ENCODE measurements around the gene DOCK10.

DNA sequence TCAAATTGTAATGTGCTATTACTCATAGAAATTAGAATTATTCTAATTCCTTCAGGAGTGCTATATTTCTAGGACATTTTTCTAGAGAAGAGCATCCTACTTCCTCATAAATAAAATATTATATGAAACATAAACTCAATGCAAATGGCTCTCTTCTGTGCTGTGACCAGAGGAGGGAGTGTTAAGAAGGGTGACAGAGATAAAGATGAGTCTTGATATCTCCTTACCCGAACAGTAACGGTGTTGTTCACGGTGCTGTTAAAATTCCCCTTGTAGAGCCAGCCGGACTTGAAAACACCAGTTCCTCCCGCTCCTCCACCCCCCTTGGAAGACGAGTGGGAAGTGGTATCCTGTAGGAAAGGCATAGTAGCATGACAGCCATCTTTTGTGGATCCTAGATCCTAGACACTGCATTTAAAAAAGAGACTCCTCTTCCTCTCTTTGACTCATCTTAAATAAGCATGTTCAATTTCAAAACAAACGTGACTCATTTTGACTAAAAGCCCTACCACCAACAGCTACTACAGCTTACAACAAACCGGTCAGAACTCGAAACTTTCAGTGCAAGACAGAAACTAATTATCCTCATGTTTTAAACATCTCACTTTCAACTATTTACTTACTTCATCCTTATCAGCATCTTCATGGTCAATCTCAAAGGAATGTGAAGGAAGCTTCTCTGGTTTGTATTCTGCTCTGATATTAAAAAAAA, 156.3 kb downstream of the DOCK10 start:
- TF ChIP-seq, protein P1, sequence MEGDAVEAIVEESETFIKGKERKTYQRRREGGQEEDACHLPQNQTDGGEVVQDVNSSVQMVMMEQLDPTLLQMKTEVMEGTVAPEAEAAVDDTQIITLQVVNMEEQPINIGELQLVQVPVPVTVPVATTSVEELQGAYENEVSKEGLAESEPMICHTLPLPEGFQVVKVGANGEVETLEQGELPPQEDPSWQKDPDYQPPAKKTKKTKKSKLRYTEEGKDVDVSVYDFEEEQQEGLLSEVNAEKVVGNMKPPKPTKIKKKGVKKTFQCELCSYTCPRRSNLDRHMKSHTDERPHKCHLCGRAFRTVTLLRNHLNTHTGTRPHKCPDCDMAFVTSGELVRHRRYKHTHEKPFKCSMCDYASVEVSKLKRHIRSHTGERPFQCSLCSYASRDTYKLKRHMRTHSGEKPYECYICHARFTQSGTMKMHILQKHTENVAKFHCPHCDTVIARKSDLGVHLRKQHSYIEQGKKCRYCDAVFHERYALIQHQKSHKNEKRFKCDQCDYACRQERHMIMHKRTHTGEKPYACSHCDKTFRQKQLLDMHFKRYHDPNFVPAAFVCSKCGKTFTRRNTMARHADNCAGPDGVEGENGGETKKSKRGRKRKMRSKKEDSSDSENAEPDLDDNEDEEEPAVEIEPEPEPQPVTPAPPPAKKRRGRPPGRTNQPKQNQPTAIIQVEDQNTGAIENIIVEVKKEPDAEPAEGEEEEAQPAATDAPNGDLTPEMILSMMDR (IDR thresholded peaks at IDR 0.05): 0 out of 2 replicates have a peak, but pooled peaks have one; percentile 10
- TF ChIP-seq POLR2AphosphoS5 (IDR thresholded peaks at IDR 0.05; ENCODE audit: low read depth, low read length): no peak
- TF ChIP-seq, protein P2, sequence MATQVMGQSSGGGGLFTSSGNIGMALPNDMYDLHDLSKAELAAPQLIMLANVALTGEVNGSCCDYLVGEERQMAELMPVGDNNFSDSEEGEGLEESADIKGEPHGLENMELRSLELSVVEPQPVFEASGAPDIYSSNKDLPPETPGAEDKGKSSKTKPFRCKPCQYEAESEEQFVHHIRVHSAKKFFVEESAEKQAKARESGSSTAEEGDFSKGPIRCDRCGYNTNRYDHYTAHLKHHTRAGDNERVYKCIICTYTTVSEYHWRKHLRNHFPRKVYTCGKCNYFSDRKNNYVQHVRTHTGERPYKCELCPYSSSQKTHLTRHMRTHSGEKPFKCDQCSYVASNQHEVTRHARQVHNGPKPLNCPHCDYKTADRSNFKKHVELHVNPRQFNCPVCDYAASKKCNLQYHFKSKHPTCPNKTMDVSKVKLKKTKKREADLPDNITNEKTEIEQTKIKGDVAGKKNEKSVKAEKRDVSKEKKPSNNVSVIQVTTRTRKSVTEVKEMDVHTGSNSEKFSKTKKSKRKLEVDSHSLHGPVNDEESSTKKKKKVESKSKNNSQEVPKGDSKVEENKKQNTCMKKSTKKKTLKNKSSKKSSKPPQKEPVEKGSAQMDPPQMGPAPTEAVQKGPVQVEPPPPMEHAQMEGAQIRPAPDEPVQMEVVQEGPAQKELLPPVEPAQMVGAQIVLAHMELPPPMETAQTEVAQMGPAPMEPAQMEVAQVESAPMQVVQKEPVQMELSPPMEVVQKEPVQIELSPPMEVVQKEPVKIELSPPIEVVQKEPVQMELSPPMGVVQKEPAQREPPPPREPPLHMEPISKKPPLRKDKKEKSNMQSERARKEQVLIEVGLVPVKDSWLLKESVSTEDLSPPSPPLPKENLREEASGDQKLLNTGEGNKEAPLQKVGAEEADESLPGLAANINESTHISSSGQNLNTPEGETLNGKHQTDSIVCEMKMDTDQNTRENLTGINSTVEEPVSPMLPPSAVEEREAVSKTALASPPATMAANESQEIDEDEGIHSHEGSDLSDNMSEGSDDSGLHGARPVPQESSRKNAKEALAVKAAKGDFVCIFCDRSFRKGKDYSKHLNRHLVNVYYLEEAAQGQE (IDR thresholded peaks at IDR 0.05; ENCODE audit: insufficient read depth in 1 of 2, low read depth in 2 of 2, low read length in 1 of 2): no peak

Data from Panc1 (cell line).